ENCODE measurements around the gene HSD17B11.

The HSD17B11 gene, protein sequence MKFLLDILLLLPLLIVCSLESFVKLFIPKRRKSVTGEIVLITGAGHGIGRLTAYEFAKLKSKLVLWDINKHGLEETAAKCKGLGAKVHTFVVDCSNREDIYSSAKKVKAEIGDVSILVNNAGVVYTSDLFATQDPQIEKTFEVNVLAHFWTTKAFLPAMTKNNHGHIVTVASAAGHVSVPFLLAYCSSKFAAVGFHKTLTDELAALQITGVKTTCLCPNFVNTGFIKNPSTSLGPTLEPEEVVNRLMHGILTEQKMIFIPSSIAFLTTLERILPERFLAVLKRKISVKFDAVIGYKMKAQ

DNA sequence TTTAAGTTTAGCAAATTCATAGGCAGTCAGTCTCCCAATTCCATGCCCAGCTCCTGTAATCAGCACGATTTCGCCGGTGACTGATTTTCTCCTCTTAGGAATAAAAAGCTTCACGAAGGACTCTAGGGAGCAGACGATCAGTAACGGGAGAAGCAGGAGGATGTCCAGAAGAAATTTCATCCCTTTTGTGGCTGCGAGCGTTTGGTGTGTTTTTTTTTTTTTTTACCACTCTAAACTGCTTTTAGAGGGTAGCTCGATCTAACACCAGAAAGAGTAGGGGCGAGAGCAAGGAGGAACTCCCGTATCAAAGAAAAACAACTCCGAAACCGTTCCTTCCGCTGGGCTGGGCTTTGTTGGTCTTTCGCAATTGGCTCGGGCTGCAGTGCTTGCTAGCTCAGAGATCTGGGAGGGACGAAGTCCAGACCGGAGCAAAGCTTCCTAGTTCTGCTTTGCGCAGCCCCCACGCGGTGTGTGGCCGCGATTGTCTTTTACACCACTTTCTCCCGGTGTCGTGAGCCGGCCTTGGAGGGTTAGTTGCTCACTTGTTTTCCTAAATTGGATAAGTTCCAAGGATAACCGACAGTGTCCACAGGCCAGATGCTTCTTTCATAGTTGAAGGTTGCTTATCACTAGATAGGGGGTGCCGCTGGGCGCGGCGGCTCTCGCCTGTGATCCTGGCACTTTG lies at the start of gene HSD17B11:
TSS of gene HSD17B11 (minus strand) at position 298 of the 685 bp plus-strand sequence. CDS start at position 180, 118 bp downstream.
- Histone ChIP-seq H2AFZ (ENCODE audit: low read length) (peak within 1 kb of the TSS; percentile 98), H3K9me3 (ENCODE audit: insufficient read depth, low read depth, low read length) (no peaks in the 10 kb centered on the region), H4K20me1 (ENCODE audit: insufficient read depth, low read length, poor library complexity, severe bottlenecking) (peaks cover 2% of the 10 kb centered on the region), H3F3A (ENCODE audit: low read depth) (no peaks in the 10 kb centered on the region), H3K36me3 (ENCODE audit: insufficient read depth, low read length) (no peaks in the 10 kb centered on the region), H3K4me3 (ENCODE audit: low read length, poor library complexity, severe bottlenecking) (peak within 1 kb of the TSS; percentile 95), H3K79me2 (ENCODE audit: insufficient read depth, low read length) (peaks cover 44% of the 10 kb centered on the region), H3K9ac (ENCODE audit: low read depth, low read length, poor library complexity, severe bottlenecking) (peak within 1 kb of the TSS; percentile 89), H3K27me3 (ENCODE audit: insufficient read depth, low read length, poor library complexity, severe bottlenecking) (no peaks in the 10 kb centered on the region), H3K4me1 (ENCODE audit: insufficient read depth, low read length, poor library complexity, severe bottlenecking) (peaks cover 27% of the 10 kb centered on the region), H3K9me2 (replicated peaks; ENCODE audit: low read depth, low read length) (no peaks in the 10 kb centered on the region), H3K4me2 (ENCODE audit: low read depth, low read length, poor library complexity, severe bottlenecking) (peak within 1 kb of the TSS; percentile 89)
- TF ChIP-seq, protein P1, sequence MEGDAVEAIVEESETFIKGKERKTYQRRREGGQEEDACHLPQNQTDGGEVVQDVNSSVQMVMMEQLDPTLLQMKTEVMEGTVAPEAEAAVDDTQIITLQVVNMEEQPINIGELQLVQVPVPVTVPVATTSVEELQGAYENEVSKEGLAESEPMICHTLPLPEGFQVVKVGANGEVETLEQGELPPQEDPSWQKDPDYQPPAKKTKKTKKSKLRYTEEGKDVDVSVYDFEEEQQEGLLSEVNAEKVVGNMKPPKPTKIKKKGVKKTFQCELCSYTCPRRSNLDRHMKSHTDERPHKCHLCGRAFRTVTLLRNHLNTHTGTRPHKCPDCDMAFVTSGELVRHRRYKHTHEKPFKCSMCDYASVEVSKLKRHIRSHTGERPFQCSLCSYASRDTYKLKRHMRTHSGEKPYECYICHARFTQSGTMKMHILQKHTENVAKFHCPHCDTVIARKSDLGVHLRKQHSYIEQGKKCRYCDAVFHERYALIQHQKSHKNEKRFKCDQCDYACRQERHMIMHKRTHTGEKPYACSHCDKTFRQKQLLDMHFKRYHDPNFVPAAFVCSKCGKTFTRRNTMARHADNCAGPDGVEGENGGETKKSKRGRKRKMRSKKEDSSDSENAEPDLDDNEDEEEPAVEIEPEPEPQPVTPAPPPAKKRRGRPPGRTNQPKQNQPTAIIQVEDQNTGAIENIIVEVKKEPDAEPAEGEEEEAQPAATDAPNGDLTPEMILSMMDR (conservative IDR thresholded peaks at IDR 0.05; ENCODE audit: low read length), result peak; percentile 16; the same call in 1 of the 2 replicates
- no peak for TF ChIP-seq EZH2phosphoT487 (IDR thresholded peaks at IDR 0.05; ENCODE audit: borderline replicate concordance)

DNA sequence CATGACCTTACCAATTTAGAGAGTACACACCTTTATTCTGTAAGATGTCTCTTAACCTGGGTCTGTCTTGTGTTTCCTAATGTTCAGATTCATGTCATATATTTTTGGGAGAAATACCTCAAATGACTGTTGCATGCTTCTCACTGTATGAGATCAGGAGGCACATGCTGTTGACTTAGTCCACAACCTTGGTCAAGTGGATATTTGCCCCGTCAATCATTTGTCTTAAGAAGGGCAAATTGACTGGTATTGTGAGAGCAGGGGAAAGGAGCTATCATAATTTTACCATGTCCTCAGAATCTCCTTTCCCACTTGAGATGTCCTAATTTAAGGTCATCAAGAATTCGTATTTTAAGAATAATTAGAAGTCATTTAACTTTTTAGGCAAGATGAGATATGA lies 42.4 kb upstream of the HSD17B11 start:
- Histone ChIP-seq H3F3A (ENCODE audit: low read depth) (no peaks in the 10 kb centered on the region), H3K4me3 (ENCODE audit: low read length, poor library complexity, severe bottlenecking) (no peak overlapping the region), H3K27me3 (ENCODE audit: insufficient read depth, low read length, poor library complexity, severe bottlenecking) (no peaks in the 10 kb centered on the region), H3K36me3 (ENCODE audit: insufficient read depth, low read length) (peaks cover 3% of the 10 kb centered on the region; the same call in 1 of the 2 replicates), H3K4me1 (ENCODE audit: insufficient read depth, low read length, poor library complexity, severe bottlenecking) (peaks cover 6% of the 10 kb centered on the region), H3K9ac (ENCODE audit: low read depth, low read length, poor library complexity, severe bottlenecking) (no peak overlapping the region), H3K79me2 (ENCODE audit: insufficient read depth, low read length) (no peaks in the 10 kb centered on the region; the same call in 1 of the 2 replicates), H3K9me3 (ENCODE audit: insufficient read depth, low read depth, low read length) (no peaks in the 10 kb centered on the region), H3K4me2 (ENCODE audit: low read depth, low read length, poor library complexity, severe bottlenecking) (peak overlapping the region; percentile 4), H2AFZ (ENCODE audit: low read length) (no peak overlapping the region), H3K9me2 (replicated peaks; ENCODE audit: low read depth, low read length) (no peaks in the 10 kb centered on the region), H4K20me1 (ENCODE audit: insufficient read depth, low read length, poor library complexity, severe bottlenecking) (no peaks in the 10 kb centered on the region)
- TF ChIP-seq, protein P1 (conservative IDR thresholded peaks at IDR 0.05; ENCODE audit: low read length), result no peak
- no peak for TF ChIP-seq EZH2phosphoT487 (IDR thresholded peaks at IDR 0.05; ENCODE audit: borderline replicate concordance)

DNA sequence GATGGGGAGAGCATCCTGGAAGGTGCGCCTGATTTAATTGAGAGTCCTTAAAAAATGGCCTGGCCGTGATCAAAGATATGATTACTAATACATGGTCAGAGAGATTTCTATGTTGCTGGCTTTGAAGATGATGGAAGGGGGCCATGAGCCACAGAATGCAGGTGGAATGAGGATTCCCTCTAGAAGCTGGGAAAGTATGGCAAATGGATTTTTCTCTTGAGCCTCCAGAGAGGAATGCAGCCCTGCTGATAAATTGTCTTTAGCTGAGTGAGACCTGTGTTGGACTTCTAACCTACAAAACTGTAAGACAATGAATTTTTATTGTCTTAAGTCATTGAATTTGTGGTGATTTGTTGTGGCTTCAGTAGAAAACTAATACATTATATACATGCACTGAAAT lies 39.0 kb upstream of the HSD17B11 start:
- no peaks in the 10 kb centered on the region for H3K36me3 ChIP-seq (ENCODE audit: insufficient read depth, low read length)
- no peaks in the 10 kb centered on the region for H3K9me3 ChIP-seq (ENCODE audit: insufficient read depth, low read depth, low read length)
- H3K4me3 ChIP-seq (ENCODE audit: low read length, poor library complexity, severe bottlenecking), result no peak overlapping the region
- H2AFZ ChIP-seq (ENCODE audit: low read length), result no peak overlapping the region
- H3K27me3 ChIP-seq (ENCODE audit: insufficient read depth, low read length, poor library complexity, severe bottlenecking), result no peaks in the 10 kb centered on the region
- no peaks in the 10 kb centered on the region for H3K9me2 ChIP-seq (replicated peaks; ENCODE audit: low read depth, low read length)
- H3K79me2 ChIP-seq (ENCODE audit: insufficient read depth, low read length), result peaks cover 11% of the 10 kb centered on the region
- peaks cover 26% of the 10 kb centered on the region for H3K4me1 ChIP-seq (ENCODE audit: insufficient read depth, low read length, poor library complexity, severe bottlenecking)
- H4K20me1 ChIP-seq (ENCODE audit: insufficient read depth, low read length, poor library complexity, severe bottlenecking), result no peaks in the 10 kb centered on the region
- TF ChIP-seq EZH2phosphoT487 (IDR thresholded peaks at IDR 0.05; ENCODE audit: borderline replicate concordance), result no peak
- TF ChIP-seq, protein P1 (conservative IDR thresholded peaks at IDR 0.05; ENCODE audit: low read length), result no peak
- no peak overlapping the region for H3K9ac ChIP-seq (ENCODE audit: low read depth, low read length, poor library complexity, severe bottlenecking)
- H3K4me2 ChIP-seq (ENCODE audit: low read depth, low read length, poor library complexity, severe bottlenecking), result no peak overlapping the region
- no peaks in the 10 kb centered on the region for H3F3A ChIP-seq (ENCODE audit: low read depth)

Measured in Loucy (cell line).